Fibroblast of lung (primary cell): Measurements from ENCODE around the gene BRD2. TPM values are rescaled to one million over a fixed set of nuclear protein-coding genes. Genes with fewer than 3 reads are reported as not detected.
A peak's percentile ranks its signal among the peaks of the same experiment; 100 is the strongest.

Source experiments
- DNase-seq, 2 donors: peaks; one replicate each; pipeline versions ENCODE4 v3.0.0 to v3.0.0-alpha.2; 2010; ENCODE audit warnings: low read depth in 2 of 2
- H2AFZ ChIP-seq: 2 replicates; pipeline ENCODE4 v1.5.1; 2012; ENCODE audit warnings: low read length, control low read depth, inconsistent platforms
- H3K27ac ChIP-seq: 2 replicates; pipeline ENCODE4 v1.5.1; 2011; ENCODE audit warnings: low read length, control low read depth; ENCODE audit not compliant: insufficient read depth
- H3K27me3 ChIP-seq: 2 replicates; pipeline ENCODE4 v1.5.1; 2011; ENCODE audit warnings: mild to moderate bottlenecking, low read length; ENCODE audit not compliant: control insufficient read depth, insufficient read depth
- H3K36me3 ChIP-seq: 2 replicates; pipeline ENCODE4 v1.5.1; 2011; ENCODE audit warnings: low read length; ENCODE audit not compliant: control insufficient read depth, insufficient read depth
- H3K4me1 ChIP-seq: 2 replicates; pipeline ENCODE4 v1.5.1; 2011; ENCODE audit warnings: low read length; ENCODE audit not compliant: control insufficient read depth, insufficient read depth; ENCODE audit errors: extremely low read depth
- H3K4me2 ChIP-seq: 2 replicates; pipeline ENCODE4 v1.5.1; 2011; ENCODE audit warnings: low read length, control low read depth; ENCODE audit not compliant: insufficient read depth; ENCODE audit errors: extremely low read depth
- H3K4me3 ChIP-seq, 4 experiments: fragments of 200-600 bp in 1 of 4; sonication (generic) in 1 of 4; replicated peaks in 1 of 4; 2 replicates each; pipeline ENCODE4 v1.5.1; 2011 to 2016; ENCODE audit warnings: low read length in 4 of 4, low read depth in 3 of 4, mild to moderate bottlenecking in 3 of 4, control low read depth in 2 of 4, inconsistent platforms in 1 of 4, mixed read lengths in 1 of 4; ENCODE audit not compliant: insufficient read depth in 1 of 4; ENCODE audit errors: control extremely low read depth in 1 of 4
- H3K79me2 ChIP-seq: 2 replicates; pipeline ENCODE4 v1.5.1; 2012; ENCODE audit warnings: mild to moderate bottlenecking, low read length, inconsistent platforms; ENCODE audit not compliant: control insufficient read depth, insufficient read depth
- H3K9ac ChIP-seq: 2 replicates; pipeline ENCODE4 v1.5.1; 2011; ENCODE audit warnings: mild to moderate bottlenecking, low read length, control low read depth; ENCODE audit not compliant: insufficient read depth
- H3K9me3 ChIP-seq: 2 replicates; pipeline ENCODE4 v1.5.1; 2012; ENCODE audit warnings: low read depth, low read length; ENCODE audit not compliant: control insufficient read depth, insufficient read depth
- H4K20me1 ChIP-seq: 2 replicates; pipeline ENCODE4 v1.5.1; 2011; ENCODE audit warnings: low read length; ENCODE audit not compliant: control insufficient read depth, insufficient read depth; ENCODE audit errors: extremely low read depth
- EZH2 ChIP-seq: IDR thresholded peaks from 2 replicates; pipeline ENCODE4 v1.5.1; 2012; ENCODE audit warnings: low read length, control low read depth, mild to moderate bottlenecking; ENCODE audit errors: missing control alignments
- polyA plus RNA-seq, 2 donors: library from polyadenylated mRNA; depleted of rRNA in 1 of 2; stranded (reverse) in 1 of 2; unstranded in 1 of 2; fragments of >200 nt; gene quantifications; 2 replicates each; pipeline ENCODE4 v1.2.1, GENCODE V29; 2011 to 2012; ENCODE audit warnings: missing spikeins in 1 of 2
- total RNA-seq: library from RNA; depleted of rRNA; stranded (reverse); fragments of >200 nt; gene quantifications from 2 replicates; pipeline ENCODE4 v1.2.1, GENCODE V29; 2014
- TF ChIP-seq, protein P1 (sequence below), 2 donors: IDR thresholded peaks in 1 of 2; conservative IDR thresholded peaks in 1 of 2; 1 replicate in 1 of 2; 2 replicates in 1 of 2; pipeline ENCODE4 v1.5.1; 2011 to 2012; ENCODE audit warnings: low read length in 2 of 2, control low read depth in 1 of 2, inconsistent platforms in 1 of 2, low read depth in 1 of 2, mild to moderate bottlenecking in 1 of 2

The BRD2 gene
- total and polyA plus RNA-seq, 2 donors (not counting 1 experiment from before 2014, with no cell fraction given), result 75.6 to 126 TPM

DNA sequence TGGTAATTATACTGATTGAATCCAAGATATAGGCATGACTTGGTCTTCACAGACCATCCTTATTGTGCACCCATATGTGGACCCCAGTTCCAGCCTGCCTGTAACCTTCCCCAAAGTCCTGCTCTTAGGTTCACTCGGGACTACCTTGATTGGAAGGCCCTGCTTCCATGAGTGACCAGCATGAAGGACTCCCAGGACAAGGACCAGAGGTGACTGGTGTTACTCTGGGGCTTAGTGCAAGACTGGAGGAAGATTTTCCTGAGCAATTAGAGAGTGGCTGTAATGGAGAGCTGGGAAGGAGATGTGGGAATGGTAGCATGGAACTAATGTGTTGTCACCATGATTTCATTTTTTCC, 15.1 kb downstream of the BRD2 start:
- H3K4me2 ChIP-seq, result no peak overlapping the region
- no peak overlapping the region for H3K4me3 ChIP-seq
- H3K27ac ChIP-seq, result no peak overlapping the region
- no peaks in the 10 kb centered on the region for H4K20me1 ChIP-seq
- no peak for DNase-seq
- no peak for TF ChIP-seq EZH2
- TF ChIP-seq, protein P1, sequence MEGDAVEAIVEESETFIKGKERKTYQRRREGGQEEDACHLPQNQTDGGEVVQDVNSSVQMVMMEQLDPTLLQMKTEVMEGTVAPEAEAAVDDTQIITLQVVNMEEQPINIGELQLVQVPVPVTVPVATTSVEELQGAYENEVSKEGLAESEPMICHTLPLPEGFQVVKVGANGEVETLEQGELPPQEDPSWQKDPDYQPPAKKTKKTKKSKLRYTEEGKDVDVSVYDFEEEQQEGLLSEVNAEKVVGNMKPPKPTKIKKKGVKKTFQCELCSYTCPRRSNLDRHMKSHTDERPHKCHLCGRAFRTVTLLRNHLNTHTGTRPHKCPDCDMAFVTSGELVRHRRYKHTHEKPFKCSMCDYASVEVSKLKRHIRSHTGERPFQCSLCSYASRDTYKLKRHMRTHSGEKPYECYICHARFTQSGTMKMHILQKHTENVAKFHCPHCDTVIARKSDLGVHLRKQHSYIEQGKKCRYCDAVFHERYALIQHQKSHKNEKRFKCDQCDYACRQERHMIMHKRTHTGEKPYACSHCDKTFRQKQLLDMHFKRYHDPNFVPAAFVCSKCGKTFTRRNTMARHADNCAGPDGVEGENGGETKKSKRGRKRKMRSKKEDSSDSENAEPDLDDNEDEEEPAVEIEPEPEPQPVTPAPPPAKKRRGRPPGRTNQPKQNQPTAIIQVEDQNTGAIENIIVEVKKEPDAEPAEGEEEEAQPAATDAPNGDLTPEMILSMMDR (conservative IDR thresholded peaks at IDR 0.05 in 1 of 2, IDR thresholded peaks at IDR 0.05 in 1 of 2; ENCODE audit: low read depth in 1 of 2, low read length in 2 of 2), result no peak
- H3K79me2 ChIP-seq, result peaks cover 12% of the 10 kb centered on the region
- H3K9me3 ChIP-seq, result no peaks in the 10 kb centered on the region
- peaks cover 17% of the 10 kb centered on the region for H3K36me3 ChIP-seq
- H3K4me1 ChIP-seq, result no peaks in the 10 kb centered on the region
- no peaks in the 10 kb centered on the region for H3K27me3 ChIP-seq
- no peak overlapping the region for H3K9ac ChIP-seq
- H2AFZ ChIP-seq, result no peak overlapping the region

DNA sequence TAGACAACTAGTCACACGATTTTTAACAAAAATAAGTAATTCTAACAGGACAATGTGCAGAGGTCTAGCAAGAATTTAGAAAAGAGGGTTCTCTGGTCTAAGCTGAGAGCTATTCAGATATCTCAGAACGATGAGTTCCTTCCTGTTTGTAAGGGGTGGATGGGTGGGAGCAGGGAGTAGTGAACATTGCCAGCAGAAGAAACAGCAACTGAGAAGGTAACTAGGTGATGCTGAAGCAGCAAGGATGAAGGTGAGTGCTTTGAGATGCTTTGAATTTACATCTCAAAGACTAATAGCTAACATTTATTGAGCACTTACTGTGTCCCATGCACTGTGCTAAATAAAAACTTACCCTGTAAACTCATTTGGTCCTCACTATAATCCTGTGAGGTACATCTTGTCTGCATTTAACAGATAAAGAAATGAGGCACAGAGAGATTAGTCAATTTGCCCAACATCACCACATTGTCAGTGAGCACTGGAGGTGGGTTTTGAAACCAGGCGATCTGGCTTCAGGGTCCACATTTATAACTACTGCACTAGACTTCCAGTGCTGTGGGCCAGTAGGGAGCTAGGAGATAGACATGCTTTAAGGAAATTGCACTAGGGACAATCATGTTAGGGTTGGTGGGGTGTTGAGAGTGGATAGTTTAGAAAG, 15.7 kb downstream of the BRD2 start:
- no peaks in the 10 kb centered on the region for H3K4me1 ChIP-seq
- H4K20me1 ChIP-seq, result no peaks in the 10 kb centered on the region
- H3K9ac ChIP-seq, result no peak overlapping the region
- peaks cover 8% of the 10 kb centered on the region for H3K79me2 ChIP-seq
- no peak overlapping the region for H3K4me2 ChIP-seq
- peaks cover 13% of the 10 kb centered on the region for H3K36me3 ChIP-seq
- no peak for TF ChIP-seq EZH2
- TF ChIP-seq, protein P1 (conservative IDR thresholded peaks at IDR 0.05 in 1 of 2, IDR thresholded peaks at IDR 0.05 in 1 of 2; ENCODE audit: low read depth in 1 of 2, low read length in 2 of 2), result no peak
- DNase-seq, result no peak
- no peak overlapping the region for H3K27ac ChIP-seq
- no peaks in the 10 kb centered on the region for H3K9me3 ChIP-seq
- no peak overlapping the region for H2AFZ ChIP-seq
- H3K27me3 ChIP-seq, result no peaks in the 10 kb centered on the region
- no peak overlapping the region for H3K4me3 ChIP-seq

DNA sequence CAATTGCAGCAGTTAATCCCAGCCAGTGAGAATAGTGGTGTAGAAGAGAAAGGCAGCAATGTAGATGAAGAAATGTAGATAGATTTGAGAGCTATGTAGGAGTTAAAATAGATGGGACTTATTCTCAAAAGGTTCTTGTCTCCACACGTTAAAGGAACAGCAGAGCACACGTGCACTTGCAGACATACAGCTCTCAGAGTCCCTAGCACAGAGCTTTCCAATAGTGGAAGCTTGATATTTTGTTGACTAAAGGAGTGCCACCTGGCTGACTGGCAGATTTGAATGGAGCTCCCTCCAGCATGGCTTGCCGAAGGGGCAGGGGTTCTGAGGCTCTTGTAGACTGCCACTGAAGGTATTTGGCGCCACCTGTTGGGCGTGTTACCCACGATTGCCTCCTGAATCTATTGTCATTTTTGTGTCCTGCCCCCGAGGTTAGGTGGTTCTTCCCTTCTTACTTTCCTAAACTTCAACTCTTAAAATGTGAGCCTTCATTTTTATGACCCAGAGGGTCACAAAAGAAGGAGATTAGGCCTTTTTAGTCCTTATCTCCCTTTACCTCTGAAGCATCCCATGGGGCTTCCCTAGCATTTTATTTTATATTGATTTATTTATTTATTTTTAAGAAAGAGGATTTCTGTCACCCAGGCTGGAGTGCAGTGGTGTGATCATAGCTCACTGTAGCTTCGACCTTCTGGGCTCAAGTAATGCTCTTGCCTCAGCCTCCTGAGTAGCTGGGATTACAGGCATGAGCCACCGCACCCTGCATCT, 16.4 kb downstream of the BRD2 start:
- no peaks in the 10 kb centered on the region for H3K9me3 ChIP-seq
- no peak for TF ChIP-seq EZH2
- TF ChIP-seq, protein P1 (conservative IDR thresholded peaks at IDR 0.05 in 1 of 2, IDR thresholded peaks at IDR 0.05 in 1 of 2; ENCODE audit: low read depth in 1 of 2, low read length in 2 of 2), result peak; percentile 81 to 88
- H4K20me1 ChIP-seq, result no peaks in the 10 kb centered on the region
- H3K4me2 ChIP-seq, result no peak overlapping the region
- peaks cover 4% of the 10 kb centered on the region for H3K79me2 ChIP-seq
- H2AFZ ChIP-seq, result no peak overlapping the region
- H3K4me1 ChIP-seq, result no peaks in the 10 kb centered on the region
- DNase-seq, result peak; percentile 77 to 85
- H3K27me3 ChIP-seq, result no peaks in the 10 kb centered on the region
- no peak overlapping the region for H3K4me3 ChIP-seq
- H3K9ac ChIP-seq, result no peak overlapping the region
- H3K27ac ChIP-seq, result no peak overlapping the region
- H3K36me3 ChIP-seq, result peaks cover 10% of the 10 kb centered on the region
